LNCAP (cell line): ENCODE data around the gene ASXL1.

Source experiments
- CTCF ChIP-seq: fragments of 450-650 bp; IDR thresholded peaks from 2 replicates; pipeline ENCODE4 v1.5.1; 2017; ENCODE audit warnings: mild to moderate bottlenecking

The ASXL1 gene

GRCh38 chr20:32458837-32459220 is 100.7 kb downstream of the ASXL1 start:
- no peak for TF ChIP-seq CTCF

- no peak for TF ChIP-seq CTCF
Measured at GRCh38 chr20:32460231-32460630, 102.1 kb downstream of the ASXL1 start.

- no peak for TF ChIP-seq CTCF
Measured at GRCh38 chr20:32460683-32461320, 102.7 kb downstream of the ASXL1 start.

- TF ChIP-seq CTCF: no peak
Measured at GRCh38 chr20:32461836-32462600, 103.9 kb downstream of the ASXL1 start.

DNA sequence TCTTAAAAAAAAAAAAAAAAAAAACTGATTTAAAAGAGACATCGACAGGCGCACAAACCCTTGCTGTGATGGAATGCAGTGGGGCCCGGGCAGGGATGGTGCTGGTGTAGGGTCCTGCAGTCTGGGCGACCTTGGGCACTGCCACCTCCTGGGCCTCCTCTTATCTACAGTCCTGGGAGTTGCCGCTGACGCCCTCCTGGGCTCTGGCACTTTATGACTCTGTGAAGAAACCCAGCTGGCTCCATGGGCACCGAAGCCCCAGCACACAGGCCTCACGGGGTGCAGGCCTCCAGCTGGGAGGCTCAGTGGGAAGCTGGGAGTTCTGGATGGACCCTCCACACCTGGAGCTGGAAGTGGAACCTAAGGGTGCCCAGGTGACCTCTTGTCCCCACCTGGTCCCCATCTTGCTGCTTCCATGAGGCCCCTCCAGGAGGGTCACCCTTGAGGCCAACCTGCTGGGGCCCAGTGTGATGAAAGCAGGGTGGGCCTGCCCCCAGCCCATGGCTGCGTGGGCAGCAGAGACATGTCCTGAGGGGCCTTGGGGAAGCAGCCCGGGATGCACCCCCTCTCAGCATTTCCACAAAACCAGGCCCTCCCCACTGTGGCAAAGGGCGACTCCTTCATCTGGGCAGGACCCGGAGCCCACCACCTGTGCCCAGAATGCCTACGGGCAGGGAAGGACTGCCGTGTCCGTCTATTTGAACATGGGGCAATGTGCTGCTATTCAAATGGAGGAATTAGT is 104.9 kb downstream of the ASXL1 start:
- TF ChIP-seq CTCF: no peak

GRCh38 chr20:32463642-32464400 is 105.7 kb downstream of the ASXL1 start:
- TF ChIP-seq CTCF: no peak

- TF ChIP-seq CTCF: no peak
Measured at GRCh38 chr20:32464401-32465091, 106.4 kb downstream of the ASXL1 start.
